UCSD-AML1 (cell line): Measurements from ENCODE around the gene PPP1R18.
"Not testable (repeated sequence)": the region's sequence is repeated elsewhere in the genome, so short reads cannot be mapped to it uniquely, and the experiment has no call there.

Experiments used
- DNase-seq: peaks from one replicate; lab custom pipeline; 2025; ENCODE audit not compliant: unreplicated experiment; lab: John Stamatoyannopoulos, UW

The PPP1R18 gene

DNA sequence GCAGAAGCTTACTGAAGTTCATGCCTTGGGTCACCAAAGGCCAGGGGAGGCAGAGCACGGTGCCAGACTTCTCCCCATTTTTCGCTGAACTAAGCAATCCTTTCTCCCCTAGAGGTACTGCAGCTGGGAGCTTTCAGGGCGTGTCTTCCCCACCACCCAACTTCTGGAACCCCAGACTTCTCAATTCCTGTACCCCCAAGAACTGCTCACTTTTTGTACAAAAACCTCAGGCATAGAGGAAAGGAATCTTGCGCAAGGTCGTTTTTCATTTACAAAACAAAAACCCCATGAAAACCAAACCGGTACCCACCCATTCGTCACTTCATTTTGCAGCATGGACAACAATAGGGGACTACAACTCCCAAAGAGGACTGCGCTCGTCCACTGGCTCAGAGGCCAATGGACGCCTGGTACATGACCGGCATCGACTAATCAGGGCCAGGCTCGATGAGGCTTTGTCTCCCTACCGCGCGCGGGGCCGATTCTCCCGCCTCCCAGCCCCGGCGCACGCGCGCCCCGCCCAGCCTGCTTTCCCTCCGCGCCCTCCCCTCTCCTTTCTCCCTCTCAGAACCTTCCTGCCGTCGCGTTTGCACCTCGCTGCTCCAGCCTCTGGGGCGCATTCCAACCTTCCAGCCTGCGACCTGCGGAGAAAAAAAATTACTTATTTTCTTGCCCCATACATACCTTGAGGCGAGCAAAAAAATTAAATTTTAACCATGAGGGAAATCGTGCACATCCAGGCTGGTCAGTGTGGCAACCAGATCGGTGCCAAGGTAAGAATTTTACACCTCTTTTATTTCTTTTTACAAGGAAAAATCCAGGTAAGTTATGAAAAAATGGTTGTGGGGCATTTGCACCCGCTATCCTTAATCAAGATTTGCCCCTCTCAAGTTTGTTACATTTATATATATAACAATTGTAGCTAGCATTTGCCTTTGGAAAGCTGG is 33.6 kb upstream of the PPP1R18 start, which contains the start of gene TUBB:
Gene TUBB, plus strand, starts transcription at position 562 of the 947 bp plus-strand sequence. Its CDS starts 155 bp downstream, at position 717.
- DNase-seq = peak; percentile 96

GRCh38 chr6:30719356-30719755 is 32.9 kb upstream of the PPP1R18 start:
- no peak for DNase-seq

DNA sequence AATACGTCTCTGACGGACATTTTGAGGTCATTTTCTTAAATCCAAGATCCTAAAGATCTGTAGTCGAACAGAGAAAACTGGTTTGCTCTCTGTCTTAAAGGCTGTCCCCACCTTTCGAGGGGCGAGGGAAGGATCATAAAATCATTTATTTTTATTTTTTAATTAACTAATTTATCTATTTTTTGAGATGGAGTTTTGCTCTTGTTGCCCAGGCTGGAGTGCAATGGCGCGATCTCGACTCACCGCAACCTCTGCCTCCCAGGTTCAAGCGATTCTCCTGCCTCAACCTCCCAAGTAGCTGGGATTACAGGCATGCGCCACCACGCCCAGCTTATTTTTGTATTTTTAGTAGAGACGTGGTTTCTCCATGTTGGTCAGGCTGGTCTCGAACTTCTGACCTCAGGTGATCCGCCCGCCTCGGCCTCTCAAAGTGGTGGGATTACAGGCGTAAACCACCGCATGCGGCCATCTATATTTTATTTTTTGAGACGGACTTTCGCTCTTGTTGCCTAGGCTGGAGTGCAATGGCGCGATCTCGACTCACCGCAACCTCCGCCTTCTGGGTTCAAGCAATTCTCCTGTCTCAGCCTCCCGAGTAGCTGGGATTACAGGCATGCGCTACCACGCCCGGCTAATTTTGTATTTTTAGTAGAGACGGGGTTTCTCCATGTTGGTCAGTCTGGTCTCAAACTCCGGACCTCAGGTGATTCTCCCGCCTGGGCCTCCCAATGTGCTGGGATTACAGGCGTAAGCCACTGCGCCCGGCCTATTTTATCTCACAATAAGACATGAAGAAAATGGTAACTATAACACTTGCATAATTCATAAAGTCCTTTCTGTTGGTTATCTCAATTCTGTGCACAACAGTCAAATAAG is 31.6 kb upstream of the PPP1R18 start:
- not testable (repeated sequence) for DNase-seq

DNA sequence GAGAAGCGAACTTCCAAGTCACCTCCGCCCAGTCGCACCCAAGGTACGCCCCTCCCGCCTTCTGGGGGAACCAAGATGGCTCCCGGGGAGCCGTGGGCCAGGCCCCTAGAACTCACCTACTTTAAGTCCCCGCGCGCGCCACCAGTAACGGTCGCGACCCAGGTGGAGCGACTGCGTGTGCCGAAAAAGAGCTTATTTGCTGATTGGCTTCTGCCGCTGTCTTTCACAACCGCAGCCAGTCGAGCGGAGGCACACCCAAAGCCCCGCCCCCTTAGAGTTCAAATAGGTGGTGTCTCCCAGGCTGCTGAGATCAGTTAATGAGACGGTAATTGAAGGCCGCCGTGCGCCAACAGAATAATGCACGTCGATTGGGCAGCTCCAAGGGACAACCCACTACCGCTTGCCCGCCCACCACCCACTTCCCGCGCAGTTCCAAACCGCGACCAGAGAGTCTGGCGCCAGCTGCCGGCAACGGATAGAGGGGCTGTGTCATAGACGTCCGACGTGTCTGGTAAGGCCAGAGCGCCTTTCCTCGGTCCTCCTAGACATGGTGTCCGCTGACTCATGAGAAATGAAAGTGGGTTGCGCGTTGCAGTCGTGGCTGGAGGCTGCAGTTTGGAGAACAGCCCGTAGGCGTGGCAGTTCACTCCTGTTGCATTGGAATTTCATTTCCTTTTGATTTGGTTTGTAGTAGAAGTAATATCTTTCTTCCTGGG is 30.8 kb upstream of the PPP1R18 start, which contains the start of gene MDC1:
Gene MDC1, minus strand, starts transcription at position 153 of the 716 bp plus-strand sequence. CDS start 2,106 bp downstream, outside the sequence.
- peak; percentile 99 for DNase-seq

- DNase-seq = no peak
These were observed 30.4 kb upstream of the PPP1R18 start for GRCh38 chr6:30716879-30717128.

DNA sequence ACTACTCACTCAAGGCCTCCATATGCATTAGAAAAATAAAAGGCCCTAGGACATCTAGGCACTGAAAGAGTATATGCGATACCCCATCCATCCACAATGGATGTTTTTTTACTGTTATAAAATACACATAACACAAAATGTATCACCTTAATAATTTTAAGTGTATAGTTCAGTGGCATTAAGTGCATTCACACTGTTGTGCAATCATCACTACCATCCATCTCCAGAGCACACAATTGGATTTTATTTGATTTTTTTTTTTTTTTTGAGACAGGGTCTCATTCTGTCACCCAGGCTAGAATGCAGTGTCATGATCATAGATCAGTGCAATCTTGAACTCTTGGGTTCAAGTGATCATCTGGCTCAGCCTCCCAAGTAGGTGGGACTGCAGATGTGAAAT is 27.8 kb upstream of the PPP1R18 start:
- DNase-seq = no peak

- DNase-seq = no peak
These were observed 26.0 kb upstream of the PPP1R18 start for GRCh38 chr6:30712441-30712945.

GRCh38 chr6:30711758-30712380 is 25.4 kb upstream of the PPP1R18 start:
- DNase-seq = no peak

DNA sequence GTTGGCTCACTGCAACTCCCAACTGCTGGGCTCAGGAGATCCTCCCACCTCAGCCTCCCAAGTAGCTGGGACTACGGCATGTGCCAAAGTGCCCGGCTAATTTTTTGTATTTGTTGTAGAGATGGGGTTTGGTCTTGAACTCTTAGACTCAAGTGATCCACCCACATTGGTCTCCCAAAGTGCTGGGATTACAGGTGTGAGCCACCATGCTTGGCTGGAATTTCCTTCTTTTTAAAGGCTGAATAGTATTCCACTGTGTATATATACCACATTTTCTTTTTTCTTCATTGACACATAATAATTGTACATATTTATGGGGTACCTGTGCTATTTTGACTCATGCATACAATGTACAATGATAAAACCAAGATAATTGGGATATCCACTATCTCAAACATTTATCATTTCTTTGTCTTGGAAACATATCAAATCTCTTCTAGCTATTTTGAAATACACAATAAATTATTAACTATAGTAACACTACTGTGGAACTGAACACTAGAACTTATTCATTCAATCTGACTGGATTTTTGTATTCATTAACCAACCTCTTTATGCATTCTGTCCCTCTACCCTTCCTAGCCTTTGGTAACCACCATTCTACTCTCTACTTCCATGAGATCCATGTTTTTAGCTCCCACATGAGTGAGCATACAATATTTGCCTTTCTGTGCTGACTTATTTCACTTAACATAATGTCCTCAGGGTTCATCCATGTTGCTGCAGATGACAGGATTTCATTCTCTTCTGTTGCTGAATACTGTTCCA is 22.8 kb upstream of the PPP1R18 start:
- no peak for DNase-seq

- no peak for DNase-seq
These were observed 20.9 kb upstream of the PPP1R18 start for GRCh38 chr6:30707281-30707850.

GRCh38 chr6:30705620-30706019 is 19.2 kb upstream of the PPP1R18 start:
- no peak for DNase-seq

DNA sequence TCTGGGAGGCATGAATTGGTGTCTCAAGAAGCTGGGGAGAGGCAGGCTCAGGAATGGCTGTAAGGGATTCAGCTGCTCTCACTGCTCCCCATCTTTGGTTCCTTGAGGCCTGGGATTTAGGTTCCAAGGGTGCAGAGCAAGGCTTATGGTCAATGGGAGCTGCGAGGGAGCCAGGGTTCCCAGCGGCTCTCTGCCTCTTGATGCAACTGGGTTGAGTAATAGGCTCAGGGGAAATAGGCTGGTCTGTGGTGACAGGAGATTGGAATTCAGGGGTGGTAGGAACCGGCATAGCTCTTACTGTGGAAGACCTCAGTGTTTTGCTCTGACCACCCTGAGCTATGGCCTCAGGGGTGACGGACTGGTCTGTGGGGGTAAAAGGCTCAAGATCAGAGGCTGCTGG is 17.4 kb upstream of the PPP1R18 start:
- no peak for DNase-seq

- no peak for DNase-seq
These were observed 16.6 kb upstream of the PPP1R18 start for GRCh38 chr6:30703011-30703410.

DNA sequence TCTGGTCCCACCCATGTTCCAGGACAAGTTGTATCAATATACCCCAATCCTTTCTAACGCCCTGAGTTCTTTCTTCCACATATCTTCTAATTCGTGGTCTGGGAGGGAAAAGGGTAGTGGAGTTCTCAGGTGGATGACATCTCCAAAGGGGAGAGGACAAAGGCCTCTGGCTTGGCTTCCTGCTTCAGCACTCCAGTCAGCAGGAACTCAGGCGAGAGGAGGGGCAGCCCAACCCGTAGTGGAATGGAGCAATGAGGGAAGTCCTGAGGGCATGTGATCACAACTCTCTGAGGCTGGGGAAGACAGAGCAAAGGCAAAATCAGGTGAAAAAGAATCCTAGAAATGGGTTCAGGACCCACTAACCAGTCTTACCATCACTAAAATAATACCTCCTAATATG is 13.9 kb upstream of the PPP1R18 start:
- DNase-seq = no peak

GRCh38 chr6:30696432-30696831 is 10.0 kb upstream of the PPP1R18 start:
- no peak for DNase-seq

DNA sequence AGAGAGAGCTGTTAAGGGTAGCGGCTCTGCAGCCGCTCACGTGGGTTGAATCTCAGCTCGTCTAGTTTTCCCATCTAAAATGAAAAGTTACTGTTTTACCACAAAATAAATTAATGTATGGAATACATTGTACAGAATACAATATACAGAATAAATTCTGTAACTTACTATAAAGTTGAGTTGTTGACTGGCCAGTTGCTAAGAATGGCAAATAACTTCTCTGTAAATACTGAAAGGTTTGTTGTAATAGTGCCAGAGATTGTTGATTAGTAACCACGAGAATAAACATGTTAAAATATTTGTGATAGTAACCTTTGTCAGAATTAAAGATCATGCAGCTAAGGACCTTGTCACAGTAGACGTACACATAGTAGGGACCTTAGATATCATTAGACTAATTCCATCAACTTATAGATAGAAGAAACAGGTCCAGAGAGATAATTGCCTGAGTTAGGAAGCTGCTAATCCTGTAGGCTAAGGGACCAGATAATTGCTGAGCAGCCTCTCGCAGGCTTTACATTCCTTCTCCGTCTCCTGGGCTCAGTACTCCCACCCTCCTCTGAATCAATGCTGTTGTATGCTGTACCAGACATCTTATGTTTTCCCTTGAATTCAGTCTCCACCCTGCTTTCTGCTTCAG is 4.9 kb upstream of the PPP1R18 start:
- no peak for DNase-seq

- DNase-seq = peak; percentile 88
These were observed 4.2 kb upstream of the PPP1R18 start, which contains the start of gene NRM for GRCh38 chr6:30690403-30691207. Gene NRM (minus strand): TSS chr6:30690984. CDS start chr6:30690974, 10 bp downstream.

DNA sequence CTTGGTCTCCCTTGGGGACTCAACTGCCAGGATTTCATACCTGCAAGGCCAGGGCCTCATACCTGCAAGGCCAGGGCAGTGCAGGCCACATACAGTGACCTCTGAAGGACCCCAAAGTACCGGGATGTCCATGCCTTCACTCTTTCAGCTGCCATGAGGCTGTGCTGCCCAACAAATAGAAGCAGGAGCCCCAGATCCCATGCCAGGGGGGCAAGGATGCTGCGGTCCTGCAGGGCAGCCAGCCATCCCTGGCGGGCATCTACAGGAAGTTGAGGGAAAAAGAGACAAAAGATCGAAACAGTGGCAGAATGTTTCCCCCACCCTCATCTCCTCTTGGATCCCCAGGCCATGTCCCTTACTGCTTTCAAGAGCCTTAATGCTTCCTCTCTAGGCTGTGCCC is 3.5 kb upstream of the PPP1R18 start:
- DNase-seq = no peak
